ENCODE measurements around the gene PWP2.
"Not testable (repeated sequence)": the region's sequence is repeated elsewhere in the genome, so short reads cannot be mapped to it uniquely, and the experiment has no call there.

PWP2 gene

DNA sequence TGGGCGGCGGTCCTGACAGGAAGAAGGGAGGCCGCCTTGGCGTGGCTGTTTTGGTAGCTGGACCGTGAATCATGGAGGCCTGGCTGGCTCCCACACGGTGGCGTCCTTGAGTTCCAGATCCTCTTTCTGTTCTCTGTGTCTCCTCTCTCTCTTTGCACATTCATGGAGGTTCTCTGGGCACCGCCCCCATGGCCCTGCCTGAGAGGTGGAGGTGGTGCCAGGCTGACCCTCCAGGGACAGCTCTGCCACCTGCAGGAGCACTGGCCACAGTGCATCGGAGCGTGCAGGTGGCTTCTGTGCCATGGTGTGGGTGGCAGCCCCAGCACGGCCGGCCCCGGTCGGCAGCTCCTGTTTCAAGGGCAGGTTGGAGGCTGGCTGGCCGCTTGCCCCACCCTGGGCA is 30.8 kb downstream of the PWP2 start:
- not testable (repeated sequence) for DNase-seq (ENCODE audit: low read depth)

GRCh38 chr21:44139787-44140551 is 32.8 kb downstream of the PWP2 start:
- not testable (repeated sequence) for DNase-seq (ENCODE audit: low read depth)

GRCh38 chr21:44140552-44140932 is 33.3 kb downstream of the PWP2 start:
- DNase-seq (ENCODE audit: low read depth): not testable (repeated sequence)

DNA sequence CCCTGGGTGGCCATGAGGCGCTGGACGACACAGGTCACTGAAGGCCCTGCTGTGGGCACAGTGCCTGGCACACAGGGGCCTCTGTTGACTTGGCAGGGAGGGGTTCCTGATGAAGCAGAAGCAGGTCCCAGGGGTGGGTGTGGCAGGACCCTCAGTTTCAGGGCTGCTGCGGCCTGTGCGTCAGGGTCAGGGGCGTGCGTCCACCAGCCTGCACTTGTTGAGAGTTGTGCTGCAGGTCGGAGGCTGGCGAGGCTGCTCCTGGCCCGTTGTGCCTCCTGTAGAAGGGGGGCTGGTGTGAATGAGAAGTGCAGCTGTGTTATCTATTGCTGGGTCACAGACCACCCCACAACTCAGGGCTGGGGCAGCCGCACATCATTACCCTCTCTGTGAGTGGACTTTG is 35.3 kb downstream of the PWP2 start:
- DNase-seq (ENCODE audit: low read depth): not testable (repeated sequence)

DNA sequence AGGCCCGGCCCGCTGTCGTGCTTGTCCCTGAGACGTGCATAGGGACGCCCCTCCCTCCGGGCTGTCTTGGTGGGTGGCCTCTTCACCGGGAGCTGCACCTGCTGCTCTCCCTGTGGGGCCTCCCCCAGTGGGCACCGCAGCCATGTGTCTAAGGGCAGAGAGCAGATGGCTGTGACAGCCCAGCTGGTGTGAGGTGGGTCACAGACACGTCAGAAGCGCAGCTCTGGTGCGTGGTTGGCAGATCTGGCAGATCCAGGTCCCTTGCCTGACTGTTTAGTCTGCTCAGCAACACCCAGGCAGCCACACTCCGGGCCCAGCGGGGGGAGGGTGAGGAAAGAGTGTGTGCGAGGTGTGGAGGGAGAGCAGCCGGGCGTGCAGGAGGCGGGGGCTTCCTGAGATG is 36.2 kb downstream of the PWP2 start:
- not testable (repeated sequence) for DNase-seq (ENCODE audit: low read depth)

- DNase-seq (ENCODE audit: low read depth): not testable (repeated sequence)
Observed at GRCh38 chr21:44143996-44144395, 36.8 kb downstream of the PWP2 start.

GRCh38 chr21:44144784-44145602 is 37.8 kb downstream of the PWP2 start:
- DNase-seq (ENCODE audit: low read depth): not testable (repeated sequence)

- not testable (repeated sequence) for DNase-seq (ENCODE audit: low read depth)
Observed at GRCh38 chr21:44145616-44146015, 38.4 kb downstream of the PWP2 start.

DNA sequence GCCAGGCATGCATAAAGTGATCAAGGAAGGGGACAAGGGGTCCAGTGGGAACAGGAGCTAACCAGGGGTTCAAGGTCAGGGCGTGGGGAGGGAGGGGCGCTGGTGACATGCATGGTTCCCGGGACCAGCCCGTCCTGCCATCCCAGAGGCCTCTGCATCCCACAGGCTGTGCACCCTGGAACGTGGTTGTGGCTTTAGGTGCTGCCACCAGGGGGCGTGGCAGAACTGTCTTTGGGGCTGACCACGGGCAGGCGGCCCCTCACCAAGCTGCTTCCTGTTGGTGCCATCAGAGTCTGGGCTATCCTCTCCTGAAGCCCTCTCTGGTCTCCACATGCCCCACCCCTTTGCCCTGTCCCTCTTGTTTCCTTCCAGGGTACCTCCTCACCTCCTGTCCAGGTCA is 39.9 kb downstream of the PWP2 start:
- DNase-seq (ENCODE audit: low read depth): not testable (repeated sequence)

- not testable (repeated sequence) for DNase-seq (ENCODE audit: low read depth)
Observed at GRCh38 chr21:44150255-44150654, 43.1 kb downstream of the PWP2 start.

- not testable (repeated sequence) for DNase-seq (ENCODE audit: low read depth)
Observed at GRCh38 chr21:44153214-44153888, 46.2 kb downstream of the PWP2 start.

- DNase-seq (ENCODE audit: low read depth): not testable (repeated sequence)
Observed at GRCh38 chr21:44153889-44154228, 46.7 kb downstream of the PWP2 start.

DNA sequence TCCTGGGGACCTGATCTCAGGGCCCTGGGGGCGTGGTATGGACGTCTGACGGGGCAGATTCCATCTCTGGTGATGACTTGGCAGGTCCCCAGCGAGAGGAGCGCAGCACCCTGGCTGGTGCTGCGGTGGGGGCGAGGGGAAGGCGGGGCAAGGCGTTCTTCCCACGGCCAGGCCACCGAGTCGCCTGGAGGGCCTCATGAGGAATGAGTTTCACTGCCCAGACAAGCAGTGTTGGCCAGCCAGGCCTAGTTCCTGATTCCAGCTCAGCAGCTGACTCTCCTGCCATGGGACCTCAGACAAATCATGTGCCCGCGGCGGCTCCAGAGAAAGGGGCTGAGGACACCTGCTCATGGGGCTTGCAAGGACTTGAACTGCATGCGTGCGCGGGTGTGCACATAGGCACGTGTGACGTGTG is 47.6 kb downstream of the PWP2 start:
- DNase-seq (ENCODE audit: low read depth): not testable (repeated sequence)

DNA sequence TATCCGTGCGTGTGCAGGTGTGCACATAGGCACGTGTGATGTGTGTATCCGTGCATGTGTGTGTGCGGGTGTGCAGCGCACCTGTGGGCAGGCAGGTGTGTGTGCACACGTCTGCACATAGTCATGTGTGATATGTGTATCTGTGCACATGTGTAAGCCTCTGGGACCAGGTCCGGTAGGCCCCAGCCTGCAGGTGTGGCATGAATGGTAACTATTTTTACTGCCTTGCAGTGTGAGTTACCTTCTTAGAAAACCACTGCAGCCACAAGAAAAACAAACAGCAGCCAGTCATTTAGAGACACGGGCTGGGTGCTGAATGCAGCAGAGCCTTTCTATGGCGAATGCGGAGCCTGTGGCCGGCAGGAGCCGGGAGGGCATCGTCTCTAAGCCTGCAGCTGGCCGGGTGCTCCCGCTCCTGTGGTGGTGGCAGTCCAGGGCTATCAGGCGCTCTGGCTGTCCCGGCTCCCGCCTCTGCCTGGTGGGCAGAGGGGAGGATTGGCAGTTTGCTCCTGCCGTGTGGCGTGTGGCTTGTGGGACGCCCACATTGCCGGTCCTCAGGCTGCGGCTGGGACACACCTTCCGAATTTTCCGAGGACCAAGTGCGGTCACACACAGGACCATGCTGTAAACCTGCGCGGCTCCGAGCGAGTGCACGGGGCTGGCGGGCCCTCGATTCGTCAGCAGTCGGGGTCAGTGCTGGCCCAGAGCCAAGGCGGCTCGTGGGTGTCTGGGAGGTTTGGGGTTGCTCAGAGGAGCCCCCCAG is 48.2 kb downstream of the PWP2 start:
- DNase-seq (ENCODE audit: low read depth): not testable (repeated sequence)

GRCh38 chr21:44155994-44156380 is 48.8 kb downstream of the PWP2 start:
- DNase-seq (ENCODE audit: low read depth): not testable (repeated sequence)

DNA sequence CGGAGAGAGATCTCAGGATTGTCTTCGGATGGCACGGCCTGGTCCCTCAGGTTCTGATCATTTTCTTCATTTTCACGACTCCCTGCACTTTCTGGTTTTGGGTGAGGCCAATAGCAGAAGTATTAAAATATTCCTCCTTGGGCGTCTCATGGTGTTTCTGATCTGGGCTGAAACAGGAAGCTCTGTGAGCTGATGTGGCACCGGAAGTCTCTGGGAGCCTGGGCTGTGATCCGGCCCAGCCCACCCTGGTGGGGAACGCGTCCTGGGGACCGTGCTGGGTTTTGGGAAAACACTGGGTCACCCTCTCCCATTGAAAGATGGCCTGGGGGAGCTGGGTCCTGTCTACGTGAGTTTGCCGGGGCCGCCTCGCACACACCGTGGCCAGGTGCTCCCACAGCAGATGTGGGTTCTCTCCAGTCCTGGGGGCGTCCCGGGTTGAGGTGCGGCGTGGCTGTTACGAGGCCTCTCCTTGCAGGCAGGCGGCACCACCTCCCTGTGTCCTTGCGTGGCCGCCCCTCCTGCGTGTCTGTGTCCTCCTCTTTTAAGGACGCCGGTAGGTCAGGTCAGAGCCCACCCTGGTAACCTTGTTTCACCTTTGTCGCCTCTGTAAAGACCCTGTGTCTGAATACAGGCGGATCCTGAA is 50.4 kb downstream of the PWP2 start:
- DNase-seq (ENCODE audit: low read depth): not testable (repeated sequence)

DNA sequence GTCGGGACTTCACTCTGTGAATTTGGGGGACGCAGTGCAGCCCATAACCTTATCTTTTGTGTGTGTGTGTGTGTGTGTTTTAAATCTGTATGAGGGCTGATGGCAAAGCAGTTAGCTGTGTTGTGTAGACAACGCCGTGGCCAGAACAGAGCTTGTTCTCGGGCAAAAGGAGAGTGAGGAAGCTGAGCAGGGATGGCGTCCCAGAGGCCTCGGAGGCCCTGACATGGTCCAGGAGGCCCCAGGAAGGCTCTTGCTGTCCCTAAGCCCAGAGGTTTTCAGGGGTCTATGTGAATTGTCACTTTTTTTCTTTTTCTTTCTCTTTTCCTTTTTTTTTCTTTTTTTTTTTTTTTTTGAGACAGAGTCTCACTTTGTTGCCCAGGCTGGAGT is 50.9 kb downstream of the PWP2 start:
- not testable (repeated sequence) for DNase-seq (ENCODE audit: low read depth)

GRCh38 chr21:44159349-44160297 is 52.4 kb downstream of the PWP2 start:
- DNase-seq (ENCODE audit: low read depth): not testable (repeated sequence)

GRCh38 chr21:44160298-44160672 is 53.1 kb downstream of the PWP2 start:
- DNase-seq (ENCODE audit: low read depth): not testable (repeated sequence)

DNA sequence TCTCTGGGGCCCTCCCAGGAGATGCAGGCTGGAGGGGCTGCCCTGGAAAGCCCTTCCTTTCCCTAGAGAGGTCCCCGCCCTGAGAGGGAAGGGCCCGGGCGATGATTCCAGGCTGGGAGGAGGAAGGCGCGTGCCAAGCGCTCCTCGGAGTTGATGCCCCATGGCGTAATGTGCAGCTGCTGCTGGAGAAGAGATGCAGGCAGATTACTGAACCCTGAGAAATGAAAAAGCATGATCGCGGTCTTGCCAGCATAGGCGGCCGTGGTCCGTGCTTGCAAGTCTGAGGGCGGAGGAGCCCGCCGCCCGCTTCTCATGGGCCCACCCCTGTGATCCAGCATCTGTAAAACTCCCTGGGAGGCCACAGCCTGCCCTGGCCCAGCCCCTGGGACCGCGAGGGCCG is 53.6 kb downstream of the PWP2 start:
- not testable (repeated sequence) for DNase-seq (ENCODE audit: low read depth)
